Measurements from ENCODE around the gene FAM83F. TPM values are rescaled to one million over a fixed set of nuclear protein-coding genes. Genes with fewer than 3 reads are reported as not detected.

Gene FAM83F
- total RNA-seq, 1 donor from 2014 or later = 1.1 TPM

- DNase-seq = no peak
- TF ChIP-seq CTCF (IDR thresholded peaks at IDR 0.05; ENCODE audit: partially characterized antibody, unreplicated experiment) = no peak
- Mint-ChIP-seq H3K4me1 (ENCODE audit: low read depth, unreplicated experiment) (peaks cover 2% of the 10 kb centered on the region), H3K27ac (ENCODE audit: unreplicated experiment) (no peak overlapping the region), H3K4me3 (ENCODE audit: unreplicated experiment) (no peak overlapping the region), H3K9me3 (ENCODE audit: unreplicated experiment) (peaks cover 3% of the 10 kb centered on the region), H3K27me3 (ENCODE audit: unreplicated experiment) (no peaks in the 10 kb centered on the region), H3K36me3 (ENCODE audit: unreplicated experiment) (no peaks in the 10 kb centered on the region)
Observed at GRCh38 chr22:40054486-40054885, 59.7 kb downstream of the FAM83F start.

GRCh38 chr22:40055143-40055883 is 60.6 kb downstream of the FAM83F start:
- Mint-ChIP-seq H3K36me3 (ENCODE audit: unreplicated experiment) (no peaks in the 10 kb centered on the region), H3K9me3 (ENCODE audit: unreplicated experiment) (peaks cover 3% of the 10 kb centered on the region), H3K4me1 (ENCODE audit: low read depth, unreplicated experiment) (peaks cover 2% of the 10 kb centered on the region), H3K4me3 (ENCODE audit: unreplicated experiment) (no peak overlapping the region), H3K27ac (ENCODE audit: unreplicated experiment) (no peak overlapping the region), H3K27me3 (ENCODE audit: unreplicated experiment) (no peaks in the 10 kb centered on the region)
- no peak for DNase-seq
- TF ChIP-seq CTCF (IDR thresholded peaks at IDR 0.05; ENCODE audit: partially characterized antibody, unreplicated experiment) = no peak

- H3K36me3 Mint-ChIP-seq (ENCODE audit: unreplicated experiment) = no peaks in the 10 kb centered on the region
- no peak for TF ChIP-seq CTCF (IDR thresholded peaks at IDR 0.05; ENCODE audit: partially characterized antibody, unreplicated experiment)
Observed at GRCh38 chr22:40056154-40056553, 61.4 kb downstream of the FAM83F start.

GRCh38 chr22:40056559-40056958 is 61.8 kb downstream of the FAM83F start:
- H3K4me1 Mint-ChIP-seq (ENCODE audit: low read depth, unreplicated experiment) = peaks cover 2% of the 10 kb centered on the region
- no peaks in the 10 kb centered on the region for H3K9me3 Mint-ChIP-seq (ENCODE audit: unreplicated experiment)
- TF ChIP-seq CTCF (IDR thresholded peaks at IDR 0.05; ENCODE audit: partially characterized antibody, unreplicated experiment) = no peak
- no peak for DNase-seq
- no peaks in the 10 kb centered on the region for H3K36me3 Mint-ChIP-seq (ENCODE audit: unreplicated experiment)
- H3K27me3 Mint-ChIP-seq (ENCODE audit: unreplicated experiment) = no peaks in the 10 kb centered on the region
- no peak overlapping the region for H3K27ac Mint-ChIP-seq (ENCODE audit: unreplicated experiment)
- H3K4me3 Mint-ChIP-seq (ENCODE audit: unreplicated experiment) = no peak overlapping the region

More at GRCh38 chr22:40056154-40056553, 61.4 kb downstream of the FAM83F start:
- Mint-ChIP-seq H3K27ac (ENCODE audit: unreplicated experiment) (no peak overlapping the region), H3K9me3 (ENCODE audit: unreplicated experiment) (peaks cover 3% of the 10 kb centered on the region), H3K4me3 (ENCODE audit: unreplicated experiment) (no peak overlapping the region), H3K4me1 (ENCODE audit: low read depth, unreplicated experiment) (peaks cover 2% of the 10 kb centered on the region), H3K27me3 (ENCODE audit: unreplicated experiment) (no peaks in the 10 kb centered on the region)
- no peak for DNase-seq

GRCh38 chr22:40057652-40058051 is 62.9 kb downstream of the FAM83F start:
- peaks cover 2% of the 10 kb centered on the region for H3K4me1 Mint-ChIP-seq (ENCODE audit: low read depth, unreplicated experiment)
- no peak for DNase-seq
- no peaks in the 10 kb centered on the region for H3K9me3 Mint-ChIP-seq (ENCODE audit: unreplicated experiment)
- H3K27me3 Mint-ChIP-seq (ENCODE audit: unreplicated experiment) = no peaks in the 10 kb centered on the region
- H3K27ac Mint-ChIP-seq (ENCODE audit: unreplicated experiment) = no peak overlapping the region
- H3K4me3 Mint-ChIP-seq (ENCODE audit: unreplicated experiment) = no peak overlapping the region
- H3K36me3 Mint-ChIP-seq (ENCODE audit: unreplicated experiment) = no peaks in the 10 kb centered on the region
- TF ChIP-seq CTCF (IDR thresholded peaks at IDR 0.05; ENCODE audit: partially characterized antibody, unreplicated experiment) = no peak
